Midbrain (tissue), 1 donor: ENCODE measurements around the gene GPR37.
A peak's percentile ranks its signal among the peaks of the same experiment; 100 is the strongest.

Experiments
- DNase-seq: peaks from one replicate; lab custom pipeline; 2025; lab: John Stamatoyannopoulos, UW

The GPR37 gene, protein sequence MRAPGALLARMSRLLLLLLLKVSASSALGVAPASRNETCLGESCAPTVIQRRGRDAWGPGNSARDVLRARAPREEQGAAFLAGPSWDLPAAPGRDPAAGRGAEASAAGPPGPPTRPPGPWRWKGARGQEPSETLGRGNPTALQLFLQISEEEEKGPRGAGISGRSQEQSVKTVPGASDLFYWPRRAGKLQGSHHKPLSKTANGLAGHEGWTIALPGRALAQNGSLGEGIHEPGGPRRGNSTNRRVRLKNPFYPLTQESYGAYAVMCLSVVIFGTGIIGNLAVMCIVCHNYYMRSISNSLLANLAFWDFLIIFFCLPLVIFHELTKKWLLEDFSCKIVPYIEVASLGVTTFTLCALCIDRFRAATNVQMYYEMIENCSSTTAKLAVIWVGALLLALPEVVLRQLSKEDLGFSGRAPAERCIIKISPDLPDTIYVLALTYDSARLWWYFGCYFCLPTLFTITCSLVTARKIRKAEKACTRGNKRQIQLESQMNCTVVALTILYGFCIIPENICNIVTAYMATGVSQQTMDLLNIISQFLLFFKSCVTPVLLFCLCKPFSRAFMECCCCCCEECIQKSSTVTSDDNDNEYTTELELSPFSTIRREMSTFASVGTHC

DNA sequence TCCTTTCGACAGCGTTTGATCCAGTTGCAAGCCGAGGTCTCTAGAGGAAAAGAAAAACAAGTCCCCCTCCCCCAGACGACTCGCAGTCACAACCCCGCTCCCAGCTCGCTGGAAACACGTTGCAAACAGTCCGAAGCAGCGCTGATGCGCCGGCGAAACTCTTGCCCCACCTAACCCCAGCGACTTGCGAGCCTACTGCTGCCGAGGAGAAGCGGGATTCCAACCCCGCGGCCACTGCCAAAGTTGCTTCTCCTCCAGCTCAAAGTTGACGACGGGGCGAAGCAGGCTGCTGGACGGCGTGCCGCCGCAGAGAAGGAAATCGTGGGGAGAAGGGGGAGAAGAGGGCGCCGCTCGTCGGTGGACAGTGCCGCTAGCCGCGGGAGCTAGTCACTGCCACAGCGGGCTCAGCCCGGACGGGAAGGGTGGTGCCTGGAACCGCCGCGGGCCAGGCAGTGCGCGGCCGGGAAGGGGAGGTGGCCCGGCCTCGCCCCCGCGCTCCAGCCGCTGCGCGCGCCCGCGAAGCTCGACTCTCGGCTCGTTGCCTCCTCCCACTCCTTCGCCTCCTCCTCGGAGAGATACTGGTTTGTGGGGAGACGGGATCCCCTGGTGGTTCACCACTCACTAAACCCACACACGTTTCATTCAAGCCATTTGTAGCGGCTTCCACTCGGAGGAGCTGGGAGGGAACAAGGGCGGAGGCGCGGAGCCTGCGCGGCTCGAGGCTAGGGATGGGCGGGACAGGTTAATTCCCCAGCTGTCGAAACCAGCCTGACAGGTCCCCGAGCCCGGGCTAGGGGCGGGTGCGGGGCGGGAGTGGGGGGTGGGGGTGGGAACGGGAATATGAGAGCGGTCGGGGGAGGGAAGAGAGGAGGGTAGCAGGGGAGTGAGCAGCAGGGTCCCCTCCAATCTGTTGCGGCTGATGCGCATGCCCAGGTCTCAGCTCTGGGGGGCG, at the start of gene GPR37:
TSS of gene GPR37 (minus strand) at position 392 of the 952 bp plus-strand sequence. CDS start 816 bp downstream, outside the sequence.
- DNase-seq: peak; percentile 96

DNA sequence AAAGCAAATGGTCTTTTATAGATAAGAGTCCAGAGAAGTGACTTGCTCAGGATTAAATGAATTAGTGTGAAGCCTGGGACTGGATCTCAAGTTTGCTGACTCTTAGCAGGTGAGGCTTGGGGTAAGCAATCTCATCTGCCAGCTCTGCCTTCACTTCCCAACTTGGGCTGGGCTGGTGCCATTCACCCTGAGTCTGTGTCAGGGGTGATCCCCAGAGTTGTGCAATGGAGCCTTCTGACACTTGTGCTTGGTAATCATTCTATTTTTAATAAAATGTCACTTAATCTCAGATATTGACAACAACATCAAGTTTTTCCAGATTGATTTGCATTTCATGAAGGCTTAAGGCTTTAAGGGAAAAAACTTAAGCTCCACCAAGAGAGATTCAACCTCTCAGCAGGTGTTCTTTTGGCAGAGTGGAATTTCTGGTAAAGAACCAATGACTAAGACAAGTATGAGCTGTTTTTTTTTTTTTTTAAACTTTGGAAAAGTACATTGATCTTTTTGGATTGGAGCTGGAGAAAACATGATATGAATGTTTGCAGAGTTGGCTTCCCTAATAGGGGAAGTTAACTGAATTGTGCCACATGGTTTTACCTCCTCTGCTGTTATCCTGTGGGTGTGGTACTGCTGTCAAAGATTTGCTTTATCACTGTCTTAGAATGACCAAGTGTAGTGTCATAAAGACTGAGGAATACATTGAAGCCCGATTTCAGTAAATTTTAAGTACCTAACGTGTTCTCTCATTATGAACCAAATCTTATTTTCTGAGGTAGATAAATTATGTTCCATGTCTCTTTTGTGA, 48.6 kb upstream of the GPR37 start:
- DNase-seq: no peak

DNA sequence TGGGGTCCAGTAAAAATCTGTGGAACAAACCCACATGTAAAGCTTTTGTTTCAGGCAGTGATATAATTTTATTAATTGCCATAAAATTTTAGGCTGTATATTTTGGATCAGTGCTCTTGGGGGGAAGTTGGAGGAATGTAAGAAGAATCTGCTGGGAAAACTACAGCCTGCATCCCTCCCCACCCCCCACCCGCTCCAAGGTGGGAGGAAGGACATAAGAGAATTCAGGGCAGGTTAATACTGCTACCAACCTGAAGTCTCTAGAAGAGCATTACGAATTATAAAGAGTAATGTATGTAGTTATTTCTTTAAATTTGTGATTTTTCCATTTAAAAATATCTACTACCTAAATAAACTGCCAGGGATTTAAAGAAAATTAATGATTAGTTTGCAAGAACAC, 47.2 kb upstream of the GPR37 start:
- no peak for DNase-seq

DNA sequence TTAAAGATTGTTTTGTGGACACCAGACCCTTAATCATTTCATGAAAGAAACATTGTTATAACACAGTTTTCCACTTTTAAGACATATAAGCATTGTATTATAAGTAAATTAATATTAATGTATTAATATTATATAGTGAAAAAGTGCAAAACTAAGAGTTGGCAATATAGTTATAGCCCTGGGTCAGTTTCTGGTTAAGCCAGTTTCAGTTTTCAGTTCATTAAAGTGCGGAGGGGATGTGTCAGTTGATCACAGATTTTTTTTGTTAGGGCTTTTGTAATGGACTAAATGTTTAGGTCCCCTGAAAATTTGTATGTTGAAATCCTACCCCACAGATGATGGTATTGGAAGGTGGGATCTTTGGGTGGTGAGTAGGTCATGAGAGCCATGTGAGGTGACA, 45.7 kb upstream of the GPR37 start:
- DNase-seq: no peak

DNA sequence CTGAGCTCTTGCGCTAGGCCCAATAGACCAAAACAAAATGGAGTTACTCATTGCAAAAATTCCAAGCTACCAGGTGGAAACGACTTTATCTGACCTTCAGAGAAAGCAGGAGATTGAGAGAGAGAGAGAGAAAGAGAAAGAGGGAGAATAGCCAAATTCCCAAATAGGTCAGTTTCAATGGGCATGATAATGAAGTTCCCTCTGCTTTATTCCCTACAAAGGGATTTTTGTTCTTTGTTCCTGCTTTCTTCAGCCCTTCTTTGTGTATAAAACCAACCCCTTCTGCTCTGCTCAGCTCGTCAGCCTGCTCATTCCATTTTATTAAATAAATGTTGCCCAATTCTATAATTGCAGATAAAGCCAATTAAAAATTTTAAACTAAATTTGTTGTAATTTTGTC, 45.0 kb upstream of the GPR37 start:
- peak; percentile 41 for DNase-seq

DNA sequence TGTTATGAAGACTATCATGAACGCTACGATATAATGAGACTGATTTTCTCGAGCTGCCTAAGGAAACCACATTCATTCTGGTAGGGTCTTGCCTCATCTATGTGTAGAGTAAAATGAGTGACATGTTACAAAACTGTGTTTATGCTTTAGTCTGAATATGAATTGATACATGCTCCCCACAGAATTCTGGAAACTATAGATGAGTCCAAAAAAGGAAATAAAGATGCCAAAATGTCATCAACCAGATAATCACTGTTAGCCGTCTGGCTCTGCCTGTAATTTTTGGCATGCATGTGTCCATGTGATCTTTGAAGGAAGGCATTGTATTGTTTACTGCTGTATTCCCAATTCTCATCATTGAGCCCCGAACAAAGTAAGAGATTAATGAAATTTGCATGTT, 42.6 kb upstream of the GPR37 start:
- no peak for DNase-seq

DNA sequence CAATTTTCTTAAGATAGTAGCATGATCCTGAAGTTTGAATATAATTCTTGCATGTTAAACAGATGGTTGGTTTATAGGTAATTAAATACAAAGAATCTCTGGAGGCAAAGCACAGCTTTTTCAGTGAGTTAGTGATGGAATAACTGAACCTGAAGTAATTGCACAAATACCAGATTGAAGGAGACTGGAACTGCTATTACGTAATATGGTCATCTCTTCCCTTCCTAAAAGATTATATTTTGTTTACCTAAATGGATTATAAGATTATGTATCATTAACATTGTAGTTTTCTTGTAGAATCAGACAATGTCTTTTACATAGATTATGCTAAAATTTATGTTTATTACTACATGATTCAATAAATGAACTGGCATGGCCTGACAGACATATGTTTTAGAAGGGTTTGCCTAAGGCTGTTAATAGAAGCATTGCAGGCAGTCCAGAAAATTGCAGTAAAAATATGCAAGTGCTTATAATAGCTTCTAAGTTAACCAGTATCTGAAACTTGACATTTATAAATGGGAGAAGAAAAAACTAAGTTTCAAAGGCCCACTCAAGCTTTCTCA, 35.8 kb upstream of the GPR37 start:
- no peak for DNase-seq

DNA sequence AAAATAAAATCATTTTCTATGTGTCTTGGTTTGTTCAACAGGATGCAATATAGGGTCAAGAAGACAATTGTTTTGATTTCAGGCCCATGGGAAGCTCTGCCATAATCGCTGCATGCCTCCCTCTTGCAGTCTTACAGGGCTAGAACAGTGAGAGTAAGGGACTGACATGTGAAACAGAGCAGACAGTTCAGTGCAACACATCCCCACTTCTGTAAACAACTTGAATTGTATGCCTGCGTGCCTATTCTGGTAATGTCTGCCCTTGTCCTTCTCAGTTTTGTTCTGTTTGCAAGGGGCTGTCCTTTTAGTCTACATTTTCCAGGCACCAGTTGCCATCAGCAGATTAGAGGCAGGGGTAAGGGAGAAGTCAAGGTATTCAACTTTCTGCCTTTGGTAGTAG, 34.8 kb upstream of the GPR37 start:
- DNase-seq: no peak

DNA sequence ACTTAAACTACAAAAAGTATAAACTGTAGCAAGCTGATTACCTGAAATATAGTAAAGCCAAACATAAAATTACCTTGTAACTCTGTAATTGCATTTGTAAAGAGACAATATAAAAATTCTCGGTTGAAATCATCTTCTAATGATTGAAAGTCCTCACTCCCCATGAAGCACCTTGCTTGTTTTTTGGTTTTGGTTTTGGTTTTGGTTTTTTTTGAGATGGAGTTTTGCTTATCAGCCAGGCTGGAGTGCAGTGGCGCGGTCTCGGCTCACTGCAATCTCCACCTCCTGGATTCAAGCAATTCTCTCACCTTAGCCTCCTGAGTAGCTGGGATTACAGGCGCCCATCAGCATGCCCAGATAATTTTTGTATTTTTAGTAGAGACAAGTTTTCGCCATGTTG, 33.9 kb upstream of the GPR37 start:
- no peak for DNase-seq

DNA sequence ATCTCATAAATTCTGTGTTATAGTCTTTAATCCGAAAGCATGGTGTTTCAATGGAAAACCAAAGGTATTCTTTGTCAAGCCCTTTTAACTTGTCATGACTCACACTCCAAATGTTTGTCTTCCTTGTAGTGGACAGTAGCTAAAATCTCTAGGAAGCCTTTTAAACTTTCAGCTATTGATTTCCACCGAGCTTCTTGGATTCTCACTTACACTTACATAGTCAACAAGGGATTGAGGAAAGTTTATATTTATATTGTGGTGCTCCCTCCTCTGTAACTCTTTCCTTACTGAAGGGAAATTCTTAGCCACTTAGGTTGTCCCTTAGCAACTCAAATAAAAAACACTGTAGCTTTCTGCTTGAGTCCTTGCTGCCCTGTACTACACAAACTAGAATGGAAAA, 31.2 kb upstream of the GPR37 start:
- no peak for DNase-seq

DNA sequence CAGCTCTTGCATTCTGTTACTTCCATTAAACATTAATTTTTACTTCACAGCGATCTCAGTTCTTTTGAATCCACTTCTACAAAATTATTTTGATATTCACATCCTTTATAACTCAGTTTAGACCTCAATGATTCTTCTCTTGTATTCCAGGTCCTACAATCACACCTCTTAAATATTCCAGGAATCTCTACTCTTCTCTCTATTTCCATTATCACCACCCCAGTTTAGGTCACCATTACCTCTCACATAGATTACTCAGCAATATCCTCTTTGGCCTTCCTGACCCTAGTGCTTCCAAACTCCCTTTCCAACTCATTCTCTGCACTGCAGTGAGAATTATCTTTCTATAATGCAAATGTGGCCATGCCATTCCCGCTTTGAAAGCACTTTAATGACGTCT, 27.1 kb upstream of the GPR37 start:
- DNase-seq: no peak

DNA sequence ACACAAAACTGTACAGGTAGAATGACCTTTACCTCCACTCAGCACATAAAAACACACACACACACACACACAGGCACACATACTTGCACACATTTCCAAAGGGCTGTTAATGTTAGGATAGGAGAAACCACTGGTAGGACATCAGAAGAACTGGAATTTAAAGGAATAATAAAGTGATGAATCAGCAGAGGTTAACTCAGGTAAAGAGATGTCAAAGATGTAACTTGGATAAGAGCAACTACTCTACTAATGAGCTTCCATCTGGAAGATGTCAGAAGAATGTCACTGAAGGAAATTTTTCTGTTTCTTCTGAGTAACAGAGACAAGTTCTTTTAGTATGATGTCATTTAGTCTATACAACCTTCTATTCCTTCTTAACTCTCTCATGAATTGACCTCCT, 26.4 kb upstream of the GPR37 start:
- no peak for DNase-seq

DNA sequence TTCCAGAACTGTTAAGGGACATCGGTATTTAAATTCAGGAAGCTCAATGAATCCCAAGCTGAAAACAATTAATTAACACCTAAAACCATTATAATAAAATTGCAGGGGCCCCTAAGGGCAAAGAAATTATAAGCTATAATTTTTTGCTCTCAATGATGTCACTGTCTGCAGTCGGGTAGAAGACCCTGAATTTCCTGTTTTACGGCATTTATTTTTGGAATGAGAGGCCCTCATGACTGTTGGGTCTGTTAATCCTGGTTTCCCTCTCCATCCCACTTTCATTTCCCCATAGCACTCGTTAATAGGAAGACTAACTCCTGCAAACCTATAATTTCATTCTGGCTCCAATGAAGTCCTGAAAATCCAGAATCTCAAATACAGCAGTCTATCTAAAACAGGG, 25.8 kb upstream of the GPR37 start:
- no peak for DNase-seq

DNA sequence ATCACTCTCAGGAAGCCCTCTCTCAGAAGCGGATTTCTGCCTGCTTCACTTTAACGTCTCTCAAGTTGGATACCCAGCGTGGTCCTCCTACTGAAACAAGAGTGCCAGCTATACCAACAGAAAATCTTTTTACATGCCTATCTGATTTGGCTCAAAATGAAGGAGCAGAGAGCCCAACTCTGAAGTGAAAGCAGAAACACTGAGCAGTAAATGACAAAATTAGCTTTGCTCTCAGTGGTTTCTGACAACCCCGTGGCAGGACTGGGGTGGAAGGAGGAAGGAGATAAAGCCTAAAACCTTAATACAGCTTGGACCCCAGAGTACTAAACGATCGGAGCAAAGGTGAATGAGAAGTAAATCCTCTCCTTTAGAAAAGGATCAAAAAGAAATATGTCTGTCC, 25.1 kb upstream of the GPR37 start:
- DNase-seq: no peak

DNA sequence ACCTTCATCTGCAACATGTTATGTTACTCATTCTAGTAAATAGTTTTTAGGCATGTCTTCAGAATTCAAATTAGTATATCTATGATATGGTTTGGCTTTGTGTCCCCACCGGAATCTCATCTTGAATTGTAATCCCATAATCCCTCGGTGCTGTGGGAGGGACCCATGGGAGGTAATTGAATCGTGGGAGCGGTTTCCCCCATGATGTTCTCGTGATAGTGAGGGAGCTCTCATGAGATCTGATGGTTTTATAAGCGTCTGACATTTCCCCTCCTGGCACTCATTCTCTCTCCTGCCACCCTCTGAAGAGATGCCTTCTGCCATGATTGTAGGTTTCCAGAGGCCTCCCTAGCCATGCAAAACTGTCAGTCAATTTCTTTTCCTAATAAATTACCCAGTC, 20.4 kb upstream of the GPR37 start:
- no peak for DNase-seq

DNA sequence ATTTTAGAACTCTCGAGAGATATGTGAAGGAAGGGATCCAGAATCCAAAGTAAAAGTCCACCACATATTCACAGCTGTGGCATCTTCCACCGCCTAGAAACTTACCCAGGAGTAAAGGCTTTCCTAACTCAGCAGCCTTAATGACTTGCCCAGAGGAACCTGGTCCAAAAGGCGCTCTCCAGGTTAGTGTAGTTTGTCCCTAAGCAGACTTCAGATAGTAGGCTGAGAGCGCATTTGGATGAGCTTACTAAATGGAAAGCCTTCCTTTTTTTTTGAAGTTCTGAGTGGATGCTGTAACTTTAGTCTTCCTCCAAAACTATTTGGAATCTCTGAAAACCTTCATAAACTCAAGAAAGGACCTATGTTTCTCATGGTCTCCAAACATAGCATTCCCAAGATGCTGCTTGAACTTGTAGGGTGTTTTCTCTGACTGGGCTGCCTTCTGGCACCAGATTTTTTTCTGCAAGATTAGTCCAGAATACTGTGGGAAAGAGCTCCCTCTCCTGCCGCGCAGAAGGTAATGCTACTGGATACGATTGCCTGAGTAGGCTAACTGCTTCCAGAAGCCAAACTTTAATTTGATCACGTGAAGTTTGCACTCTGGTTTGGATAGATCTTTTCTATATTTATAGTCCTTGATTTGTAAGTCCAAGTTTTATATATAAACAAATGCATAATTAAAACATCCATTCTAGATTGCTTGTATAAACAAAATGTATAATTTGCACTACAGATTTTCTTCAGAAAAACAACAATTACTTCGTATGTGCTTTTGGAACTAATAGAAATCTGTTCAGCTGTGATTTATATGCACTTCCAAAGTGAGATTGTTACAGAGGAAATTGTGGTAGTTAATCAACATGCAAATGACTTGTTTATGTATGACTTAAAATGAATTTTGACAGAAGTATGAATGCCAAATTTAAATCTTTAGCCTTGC, 19.6 kb upstream of the GPR37 start:
- peak; percentile 81 for DNase-seq

DNA sequence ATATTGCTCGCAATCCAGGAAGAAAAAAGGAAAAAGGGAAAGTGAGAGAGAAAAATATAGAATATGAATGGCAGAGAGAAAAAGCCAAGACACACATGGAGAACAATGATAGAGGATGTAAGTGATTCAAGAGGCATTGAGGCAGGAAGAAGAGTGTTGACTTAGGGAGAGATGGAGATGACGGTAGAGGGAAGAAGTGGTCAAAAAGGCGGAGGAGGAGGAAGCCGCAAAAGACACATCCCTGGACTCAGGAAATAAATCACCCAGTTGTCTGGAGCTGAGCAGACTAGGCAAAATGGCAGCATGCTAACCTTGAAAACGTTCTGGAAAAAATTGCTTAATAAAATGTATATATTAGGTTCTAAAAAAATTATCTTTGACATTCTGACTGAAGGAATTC, 17.7 kb upstream of the GPR37 start:
- DNase-seq: no peak

DNA sequence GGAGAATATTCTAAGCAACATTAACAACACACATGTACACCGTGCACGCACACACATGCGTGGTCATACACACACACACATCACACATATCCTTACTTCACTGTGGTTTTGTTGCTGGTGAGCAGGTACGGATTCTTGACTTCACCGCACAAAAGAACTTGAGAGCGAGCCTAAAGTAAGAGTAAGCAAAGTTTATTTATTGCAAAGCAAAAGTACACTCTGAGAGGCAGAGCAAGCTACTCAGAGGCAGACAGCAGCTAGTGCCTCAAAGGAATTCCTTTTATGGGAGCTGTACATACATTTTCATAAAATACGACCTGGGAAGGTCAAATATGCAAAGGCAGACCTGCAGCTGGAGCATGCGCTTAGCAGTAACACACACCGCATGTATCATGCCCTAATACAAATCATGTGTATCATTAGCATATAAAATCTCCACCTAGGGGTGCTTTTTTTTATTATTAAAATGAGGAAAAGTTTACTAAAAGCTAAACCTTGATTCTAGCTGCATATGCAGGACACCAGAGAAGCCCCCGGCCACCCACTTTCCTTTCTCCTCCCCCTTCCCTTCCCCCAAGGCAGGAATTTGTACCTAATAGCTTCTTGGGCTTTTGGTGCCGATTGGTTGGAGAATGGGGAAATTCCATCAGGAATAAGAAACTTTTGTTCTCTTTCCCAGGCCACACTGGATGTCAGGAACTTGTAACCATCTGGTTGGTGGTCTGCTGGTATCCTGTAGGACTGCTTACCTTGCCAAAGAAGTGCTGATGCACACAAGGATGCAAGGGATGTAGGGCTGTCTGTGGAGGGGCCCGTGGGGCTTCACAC, 16.5 kb upstream of the GPR37 start:
- no peak for DNase-seq

DNA sequence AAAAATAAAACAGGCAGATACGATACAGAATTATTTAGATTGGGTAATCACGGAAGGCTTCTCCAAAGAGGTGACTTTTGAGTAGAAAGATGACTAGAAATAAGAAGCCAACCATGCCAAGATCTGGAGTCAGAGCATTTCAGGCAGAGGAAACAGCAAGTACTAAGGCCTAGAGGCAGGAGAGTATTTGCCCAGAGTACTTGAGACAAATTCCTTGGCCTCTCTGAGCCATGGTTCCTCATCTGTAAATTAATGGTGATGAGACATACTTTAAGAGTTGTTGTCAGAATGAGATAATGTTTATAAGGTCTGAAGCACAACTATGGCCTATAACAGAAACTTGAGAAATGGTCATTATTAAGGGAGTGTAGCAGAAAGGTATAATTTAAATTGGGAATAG, 15.8 kb upstream of the GPR37 start:
- DNase-seq: no peak
